Adrenal gland (tissue), 5 donors: ENCODE data around the gene ABCC6.

Experiments
- CTCF ChIP-seq, 6 experiments: fragments of 450-650 bp in 4 of 6; fragments of 200-600 bp in 2 of 6; sonication (generic) in 1 of 6; IDR thresholded peaks; 1 replicate in 5 of 6; 2 replicates in 1 of 6; pipeline versions ENCODE4 v1.5.1 to v1.8.0; 2016 to 2021; ENCODE audit warnings: antibody characterized with exemption in 6 of 6, mild to moderate bottlenecking in 2 of 6, moderate library complexity in 1 of 6
- POLR2A ChIP-seq, 2 donors: fragments of 450-650 bp; IDR thresholded peaks; one replicate each; pipeline ENCODE4 v1.6.1; 2017; ENCODE audit warnings: antibody characterized with exemption in 2 of 2, mild to moderate bottlenecking in 2 of 2, moderate library complexity in 1 of 2
- donor health status: DM: no; HTN: no; CAD: no.

GRCh38 chr16:16186820-16187219 lies 36.5 kb downstream of the ABCC6 start:
- TF ChIP-seq CTCF (IDR thresholded peaks at IDR 0.05) (no peak), POLR2A (IDR thresholded peaks at IDR 0.05) (no peak)
